ENCODE measurements around the gene SLC25A17.

- TF ChIP-seq EZH2 (IDR thresholded peaks at IDR 0.05; ENCODE audit: low read length, missing control alignments) (no peak), CTCF (conservative IDR thresholded peaks at IDR 0.05 in 1 of 2, IDR thresholded peaks at IDR 0.05 in 1 of 2; ENCODE audit: low read depth in 1 of 2, low read length in 2 of 2) (no peak)
Observed at GRCh38 chr22:40766956-40767355, 52.2 kb downstream of the SLC25A17 start.

Data from fibroblast of lung (primary cell).